Measurements from ENCODE around the gene ANKRD13D.

Gene ANKRD13D

DNA sequence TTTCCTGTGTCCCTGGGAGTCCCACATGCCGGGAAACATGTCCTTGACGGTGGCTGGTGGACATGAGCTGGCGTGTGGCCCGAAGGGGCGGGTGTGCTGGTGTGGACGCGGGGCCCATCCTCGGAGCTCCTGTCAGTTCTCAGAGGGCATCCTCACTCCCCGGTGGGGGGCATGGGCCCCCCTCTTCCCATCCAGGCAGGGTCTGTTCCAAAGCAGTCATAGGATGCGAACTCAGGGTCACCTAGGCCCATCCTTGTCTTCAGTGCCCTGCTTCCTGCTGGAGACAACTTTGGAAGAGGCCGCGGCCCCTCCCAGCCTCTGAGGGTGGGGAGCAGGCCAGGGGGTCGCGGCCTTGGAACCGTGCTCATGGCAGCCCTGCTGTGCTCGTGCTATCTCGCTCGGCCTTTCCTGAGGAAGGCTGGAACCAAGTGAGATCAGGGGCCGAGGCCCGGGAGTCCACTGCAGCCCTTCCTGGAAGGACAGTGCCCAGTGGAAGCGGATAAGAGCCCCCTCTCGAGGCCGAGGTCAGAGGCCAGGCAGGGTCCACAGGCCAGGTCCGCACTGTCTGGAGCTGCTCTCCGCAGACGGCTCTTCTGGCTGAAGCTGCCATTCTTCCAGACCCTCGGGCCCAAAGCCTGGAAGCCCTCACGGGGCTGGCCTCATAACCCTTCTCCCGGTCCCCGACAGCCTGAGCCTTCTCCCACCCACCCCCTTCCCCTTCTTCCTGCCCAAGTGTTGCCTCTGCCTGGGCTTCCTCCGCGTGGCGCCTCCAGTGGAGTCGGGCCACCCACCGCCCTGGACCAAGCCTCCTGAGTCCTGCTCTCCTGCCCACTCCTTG, 14.1 kb upstream of the ANKRD13D start:
- no peak for DNase-seq

DNA sequence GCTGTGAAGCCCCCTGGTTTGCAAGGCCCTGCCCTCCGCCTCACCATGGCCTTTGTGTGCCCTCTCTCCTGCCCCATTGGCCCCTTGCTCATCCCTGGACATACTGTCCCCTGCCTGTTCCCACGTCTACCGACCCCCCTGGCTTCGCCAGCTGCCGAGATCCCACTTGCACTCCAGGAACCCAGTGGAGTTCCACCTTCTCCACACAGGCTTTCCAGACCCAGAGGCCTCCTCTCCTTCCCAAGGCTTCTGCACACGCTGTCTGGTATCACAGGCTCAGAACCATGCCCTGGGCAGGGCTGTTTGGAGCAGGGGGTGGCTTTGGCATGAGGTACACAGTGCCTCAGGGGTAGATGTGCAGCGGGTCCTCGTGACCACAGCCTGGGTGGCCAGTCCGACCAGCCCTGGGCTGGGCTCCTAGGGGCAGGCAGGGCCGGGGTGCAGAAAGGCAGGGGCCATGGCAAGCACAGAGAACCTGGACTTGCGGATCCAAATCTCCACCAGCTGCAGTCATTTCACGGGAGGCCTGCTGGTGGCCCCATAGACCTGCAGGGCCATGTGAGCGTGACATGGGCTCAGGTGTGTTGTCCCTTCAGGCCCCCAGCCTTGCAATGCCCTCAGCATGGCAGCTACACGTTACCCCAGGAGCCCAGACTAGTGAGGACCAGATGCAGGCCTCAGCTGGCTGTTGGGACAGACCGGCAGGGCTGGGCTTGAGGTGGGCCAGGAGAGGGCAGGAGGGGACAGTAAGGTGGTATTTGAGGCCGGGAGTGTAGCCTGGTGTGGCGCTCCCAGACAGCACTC, 13.3 kb upstream of the ANKRD13D start:
- DNase-seq = no peak

DNA sequence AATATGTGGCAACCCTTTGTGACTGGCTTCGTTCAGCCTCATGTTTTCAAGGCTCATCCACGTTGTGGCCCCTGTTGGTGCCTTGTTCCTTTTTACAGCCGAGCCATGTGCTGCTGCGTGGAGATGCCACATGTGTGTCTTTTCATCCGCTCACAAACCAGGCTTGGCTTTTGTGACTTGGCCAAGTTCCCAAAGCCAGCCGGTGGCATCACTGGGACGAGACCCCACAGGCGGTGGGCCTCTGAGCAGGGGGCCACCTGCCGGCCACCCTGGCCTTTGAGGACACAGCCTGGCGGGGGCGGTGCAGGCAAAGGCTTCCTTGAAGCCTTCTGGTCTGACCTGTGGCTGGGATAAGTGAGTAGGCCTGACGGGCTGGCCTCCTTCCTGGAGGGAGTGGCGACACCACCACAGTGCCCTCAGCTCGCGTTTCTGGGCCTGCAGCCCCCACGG, 12.3 kb upstream of the ANKRD13D start:
- no peak for DNase-seq

DNA sequence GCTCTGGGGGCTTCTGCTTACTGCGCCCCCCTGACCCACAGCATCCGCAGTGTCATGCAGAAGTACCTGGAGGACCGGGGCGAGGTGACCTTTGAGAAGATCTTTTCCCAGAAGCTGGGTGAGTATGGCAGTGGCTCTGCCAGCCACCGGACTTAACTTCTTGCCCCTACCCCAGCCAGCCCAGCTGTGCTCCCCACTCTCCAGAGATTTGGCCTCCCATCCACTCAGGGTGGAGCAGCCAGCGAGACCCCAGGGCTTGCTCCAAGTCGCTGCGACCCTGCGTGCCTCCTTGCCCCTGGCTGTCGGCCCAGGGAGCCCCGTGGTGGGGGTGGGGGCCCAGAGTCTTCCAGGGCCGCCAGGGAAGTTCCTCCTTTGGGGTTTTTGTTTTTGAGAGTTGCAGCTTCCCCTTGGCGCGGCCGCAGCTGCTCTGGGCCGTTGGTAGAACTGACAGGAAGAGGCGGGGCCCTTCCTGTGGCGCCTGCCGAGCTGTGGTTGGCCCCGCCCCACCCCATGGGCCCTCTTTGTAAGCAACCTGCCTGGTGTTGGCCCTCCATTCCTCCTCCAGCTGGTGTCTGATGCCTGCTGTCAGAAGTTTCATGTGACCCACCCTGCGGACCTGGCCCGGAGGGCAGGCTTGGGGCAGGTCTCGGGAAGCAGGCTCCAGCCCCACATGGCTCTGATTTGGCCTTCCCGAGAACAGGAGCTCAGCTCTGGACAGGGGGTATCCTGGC, 11.7 kb upstream of the ANKRD13D start:
- DNase-seq = peak; percentile 71 to 93

DNA sequence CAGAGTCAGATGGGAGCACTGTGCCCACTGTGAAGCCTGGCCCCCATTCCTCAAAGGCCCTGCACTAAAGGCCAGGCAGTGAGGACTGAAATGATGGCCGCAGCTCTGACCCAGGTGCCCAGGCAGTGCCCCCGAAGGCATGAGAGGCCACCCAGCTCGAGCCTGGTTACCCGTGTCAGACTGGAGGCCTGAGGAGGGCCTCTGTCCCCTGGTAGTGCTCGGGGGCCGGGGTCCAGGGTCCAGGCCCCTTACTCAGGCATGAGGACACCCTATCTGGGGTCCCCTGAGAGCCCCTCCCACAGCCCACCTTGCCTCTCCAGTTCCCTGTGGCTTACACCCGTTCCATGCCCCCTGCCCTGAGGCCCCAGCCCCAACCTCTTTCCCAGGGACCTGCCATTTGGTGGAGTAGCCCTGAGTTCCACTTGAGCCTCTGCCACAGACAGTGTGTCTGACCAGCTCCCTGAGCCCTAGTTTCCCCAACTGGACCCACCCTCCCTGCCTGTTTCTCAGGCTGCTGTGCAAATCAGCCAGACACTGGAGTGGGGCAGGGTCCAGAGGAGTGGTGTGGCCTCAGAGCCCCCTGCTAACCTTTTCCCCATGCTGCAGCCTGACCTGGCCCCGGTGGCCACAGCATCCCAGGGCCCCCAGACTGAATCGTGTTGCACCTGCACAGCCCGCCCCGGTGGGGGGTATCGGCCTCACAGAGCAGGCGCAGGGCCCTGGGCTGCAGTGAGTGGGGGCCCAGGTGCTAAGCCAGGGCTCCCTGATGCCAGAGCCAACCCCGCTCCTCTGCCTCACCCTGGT, 10.8 kb upstream of the ANKRD13D start:
- no peak for DNase-seq

DNA sequence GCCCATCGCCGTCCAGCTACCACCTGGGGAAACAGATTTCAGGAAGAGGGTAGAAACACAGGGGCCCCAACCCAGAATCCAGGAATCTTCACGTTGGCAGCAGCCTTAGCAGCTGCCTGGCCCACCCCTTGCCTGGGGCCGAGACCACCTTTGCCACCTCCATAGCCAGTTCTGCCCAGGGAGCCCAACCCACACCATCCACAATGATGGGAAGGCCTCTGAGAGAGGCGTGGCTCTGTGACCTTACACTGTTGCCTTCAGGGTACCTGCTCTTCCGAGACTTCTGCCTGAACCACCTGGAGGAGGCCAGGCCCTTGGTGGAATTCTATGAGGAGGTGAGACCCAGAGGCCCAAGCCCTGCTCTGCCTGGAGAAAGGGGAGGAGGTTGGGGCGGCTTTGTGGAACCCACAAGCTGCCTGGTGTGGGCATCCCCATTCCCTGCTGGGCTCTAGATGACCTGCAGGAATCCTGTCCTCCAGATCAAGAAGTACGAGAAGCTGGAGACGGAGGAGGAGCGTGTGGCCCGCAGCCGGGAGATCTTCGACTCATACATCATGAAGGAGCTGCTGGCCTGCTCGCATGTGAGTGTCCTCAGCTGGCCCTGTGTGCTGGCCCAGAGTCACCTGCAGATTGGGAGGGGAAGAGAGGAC, 10.0 kb upstream of the ANKRD13D start:
- no peak for DNase-seq

DNA sequence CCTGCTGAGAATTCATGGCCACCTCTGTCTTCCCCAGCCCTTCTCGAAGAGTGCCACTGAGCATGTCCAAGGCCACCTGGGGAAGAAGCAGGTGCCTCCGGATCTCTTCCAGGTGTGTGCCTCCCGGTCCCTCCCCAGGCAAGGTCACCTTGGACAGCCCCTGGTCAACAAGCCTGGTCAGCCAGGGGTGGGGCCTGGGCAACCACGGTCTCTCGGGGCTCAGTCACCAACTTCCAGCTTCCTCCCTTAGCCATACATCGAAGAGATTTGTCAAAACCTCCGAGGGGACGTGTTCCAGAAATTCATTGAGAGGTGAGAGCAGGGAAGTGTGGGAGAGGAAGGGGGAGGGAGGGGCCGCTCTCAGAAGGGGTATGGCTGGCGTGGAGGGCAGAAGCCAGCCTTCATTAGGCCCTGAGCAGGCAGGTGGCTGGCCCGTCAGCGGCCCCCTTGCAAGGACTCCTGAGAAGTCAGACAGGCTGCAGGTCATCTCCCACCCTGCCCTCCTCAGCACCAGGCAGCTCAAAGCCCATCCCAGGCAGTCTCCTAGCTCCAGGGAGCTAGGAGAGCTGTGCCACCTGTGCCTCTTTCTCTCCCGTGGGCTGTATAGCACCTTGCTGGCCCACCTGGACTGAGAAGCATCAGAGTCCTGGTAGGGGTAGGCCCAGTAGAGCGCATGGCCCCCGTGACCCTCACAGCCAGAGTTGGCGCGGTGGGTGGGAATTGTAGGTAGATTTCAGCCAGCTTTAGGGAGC, 9.3 kb upstream of the ANKRD13D start:
- DNase-seq = no peak

DNA sequence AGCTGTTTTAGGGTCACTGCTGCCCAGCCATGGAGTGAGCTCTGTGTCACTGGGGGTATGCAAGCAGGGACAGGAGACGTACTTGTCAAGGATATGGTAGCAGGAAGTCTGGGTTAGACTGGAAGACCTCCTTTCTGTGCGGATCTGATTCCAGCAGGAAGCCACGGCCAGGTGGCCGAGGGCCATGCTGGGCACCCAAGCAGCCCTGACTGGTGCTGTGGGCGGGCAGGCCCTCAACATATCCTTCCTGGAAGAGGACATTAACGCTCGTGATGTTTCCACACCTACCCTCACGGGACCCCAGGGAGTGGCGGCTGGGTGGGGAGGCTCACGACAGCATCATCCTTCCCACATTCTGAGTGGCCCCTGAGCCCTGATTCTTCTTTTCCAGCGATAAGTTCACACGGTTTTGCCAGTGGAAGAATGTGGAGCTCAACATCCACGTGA, 8.7 kb upstream of the ANKRD13D start:
- DNase-seq = no peak

DNA sequence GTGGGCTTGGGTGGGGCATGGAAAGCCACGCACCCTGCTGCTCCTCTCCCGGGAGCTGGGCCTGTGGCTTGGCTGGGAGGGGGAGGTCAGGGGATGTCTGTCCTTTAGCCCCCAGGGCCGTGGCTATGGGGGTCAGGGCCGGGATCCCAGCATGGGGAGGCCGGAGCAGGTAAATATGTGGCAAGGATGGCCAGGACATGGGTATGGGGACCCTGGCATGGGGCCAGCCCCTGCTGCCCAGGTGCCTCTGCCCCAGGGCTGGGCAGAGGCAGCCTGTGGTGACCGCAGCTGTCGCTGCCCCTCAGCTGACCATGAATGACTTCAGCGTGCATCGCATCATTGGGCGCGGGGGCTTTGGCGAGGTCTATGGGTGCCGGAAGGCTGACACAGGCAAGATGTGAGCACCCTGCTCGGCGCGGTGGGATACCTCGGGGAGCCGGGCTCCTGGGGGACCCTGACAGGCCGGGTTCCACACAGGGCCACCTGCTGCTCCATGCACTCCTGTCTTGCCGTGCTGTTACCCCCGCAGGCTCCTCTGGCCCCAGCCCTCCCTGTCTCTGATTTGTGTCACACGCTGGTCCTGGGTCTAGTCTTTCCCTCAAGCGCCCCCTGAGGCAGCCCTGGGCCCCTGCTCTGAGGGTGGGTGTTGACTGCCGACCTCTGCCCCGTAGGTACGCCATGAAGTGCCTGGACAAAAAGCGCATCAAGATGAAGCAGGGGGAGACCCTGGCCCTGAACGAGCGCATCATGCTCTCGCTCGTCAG, 8.1 kb upstream of the ANKRD13D start:
- DNase-seq = no peak

DNA sequence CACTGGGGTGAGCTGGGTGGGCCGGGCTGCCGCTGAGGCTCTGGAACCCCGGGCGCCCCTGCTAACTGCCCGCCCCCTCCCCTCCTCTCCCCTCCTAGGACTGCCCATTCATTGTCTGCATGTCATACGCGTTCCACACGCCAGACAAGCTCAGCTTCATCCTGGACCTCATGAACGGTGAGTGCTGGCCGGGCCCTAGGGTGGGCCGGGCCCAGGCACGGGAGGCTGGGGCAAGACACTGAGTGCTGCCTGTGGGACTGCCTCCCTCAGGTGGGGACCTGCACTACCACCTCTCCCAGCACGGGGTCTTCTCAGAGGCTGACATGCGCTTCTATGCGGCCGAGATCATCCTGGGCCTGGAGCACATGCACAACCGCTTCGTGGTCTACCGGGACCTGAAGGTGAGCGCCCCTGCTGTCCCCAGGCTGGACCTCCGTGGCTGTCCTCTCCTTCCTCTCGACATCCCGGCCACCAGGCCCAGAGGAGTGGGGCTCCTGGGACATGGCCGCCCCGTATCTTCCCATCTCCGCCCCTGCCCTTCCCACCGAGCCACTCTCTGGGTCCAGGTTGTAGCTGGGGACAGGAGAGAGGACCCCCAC, 7.5 kb upstream of the ANKRD13D start:
- no peak for DNase-seq

DNA sequence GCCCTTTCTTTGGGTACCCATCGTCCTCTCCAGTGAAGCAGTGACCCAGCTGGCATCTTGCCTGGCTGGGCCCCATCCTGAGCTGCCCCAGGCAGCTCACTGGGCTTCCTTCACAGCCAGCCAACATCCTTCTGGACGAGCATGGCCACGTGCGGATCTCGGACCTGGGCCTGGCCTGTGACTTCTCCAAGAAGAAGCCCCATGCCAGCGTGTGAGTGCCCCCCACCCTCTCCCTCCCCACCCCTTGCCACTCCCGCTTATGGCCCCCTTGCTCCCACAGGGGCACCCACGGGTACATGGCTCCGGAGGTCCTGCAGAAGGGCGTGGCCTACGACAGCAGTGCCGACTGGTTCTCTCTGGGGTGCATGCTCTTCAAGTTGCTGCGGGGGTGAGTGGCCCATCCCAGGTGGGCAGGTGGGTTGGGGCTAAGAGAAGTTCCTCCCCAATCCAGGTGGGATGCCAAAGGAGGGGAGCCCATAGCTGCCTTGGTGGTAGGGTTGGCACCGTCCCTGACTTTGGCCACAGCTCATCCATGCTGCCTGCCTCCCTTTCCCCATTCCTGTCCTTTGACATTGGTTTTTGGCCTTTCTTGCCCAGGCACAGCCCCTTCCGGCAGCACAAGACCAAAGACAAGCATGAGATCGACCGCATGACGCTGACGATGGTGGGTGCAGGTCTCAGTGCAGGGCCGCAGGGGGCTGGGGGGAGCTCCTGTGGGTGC, 6.8 kb upstream of the ANKRD13D start:
- DNase-seq = no peak

DNA sequence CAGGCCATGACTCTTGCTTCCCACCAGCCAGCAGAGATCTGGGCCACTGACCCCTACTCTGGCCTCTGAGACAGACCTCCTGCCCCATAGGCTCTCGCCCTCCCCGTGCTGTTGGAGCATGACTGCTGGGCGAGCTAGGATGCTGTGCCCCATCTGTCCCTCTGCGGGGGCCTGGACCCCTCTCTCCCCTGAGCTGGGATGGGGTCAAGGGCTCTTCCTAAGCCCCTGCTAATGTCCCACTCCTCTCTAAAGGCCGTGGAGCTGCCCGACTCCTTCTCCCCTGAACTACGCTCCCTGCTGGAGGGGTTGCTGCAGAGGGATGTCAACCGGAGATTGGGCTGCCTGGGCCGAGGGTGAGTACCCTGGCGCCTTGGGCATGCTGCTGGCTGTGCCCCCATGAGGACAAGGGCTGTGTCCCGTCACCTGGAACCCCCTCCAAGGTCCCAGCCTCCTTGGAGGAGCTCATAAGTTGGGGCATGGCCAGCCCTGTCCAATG, 6.2 kb upstream of the ANKRD13D start:
- no peak for DNase-seq

DNA sequence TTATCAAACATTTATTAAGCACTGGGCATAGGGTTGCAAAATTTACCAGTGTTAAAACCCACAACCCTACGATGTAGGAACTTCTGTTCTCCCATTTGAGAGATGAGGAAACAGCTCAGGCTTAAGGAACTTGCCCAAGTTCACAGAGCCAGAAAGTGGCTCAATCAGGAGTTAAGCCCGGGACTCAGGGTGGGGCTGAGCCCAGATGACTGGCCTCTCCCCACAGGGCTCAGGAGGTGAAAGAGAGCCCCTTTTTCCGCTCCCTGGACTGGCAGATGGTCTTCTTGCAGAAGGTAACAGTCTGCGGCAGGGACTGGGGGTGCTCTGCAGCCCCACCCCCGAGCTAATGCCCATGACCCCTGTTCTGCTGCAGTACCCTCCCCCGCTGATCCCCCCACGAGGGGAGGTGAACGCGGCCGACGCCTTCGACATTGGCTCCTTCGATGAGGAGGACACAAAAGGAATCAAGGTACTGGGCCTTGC, 5.6 kb upstream of the ANKRD13D start:
- no peak for DNase-seq

DNA sequence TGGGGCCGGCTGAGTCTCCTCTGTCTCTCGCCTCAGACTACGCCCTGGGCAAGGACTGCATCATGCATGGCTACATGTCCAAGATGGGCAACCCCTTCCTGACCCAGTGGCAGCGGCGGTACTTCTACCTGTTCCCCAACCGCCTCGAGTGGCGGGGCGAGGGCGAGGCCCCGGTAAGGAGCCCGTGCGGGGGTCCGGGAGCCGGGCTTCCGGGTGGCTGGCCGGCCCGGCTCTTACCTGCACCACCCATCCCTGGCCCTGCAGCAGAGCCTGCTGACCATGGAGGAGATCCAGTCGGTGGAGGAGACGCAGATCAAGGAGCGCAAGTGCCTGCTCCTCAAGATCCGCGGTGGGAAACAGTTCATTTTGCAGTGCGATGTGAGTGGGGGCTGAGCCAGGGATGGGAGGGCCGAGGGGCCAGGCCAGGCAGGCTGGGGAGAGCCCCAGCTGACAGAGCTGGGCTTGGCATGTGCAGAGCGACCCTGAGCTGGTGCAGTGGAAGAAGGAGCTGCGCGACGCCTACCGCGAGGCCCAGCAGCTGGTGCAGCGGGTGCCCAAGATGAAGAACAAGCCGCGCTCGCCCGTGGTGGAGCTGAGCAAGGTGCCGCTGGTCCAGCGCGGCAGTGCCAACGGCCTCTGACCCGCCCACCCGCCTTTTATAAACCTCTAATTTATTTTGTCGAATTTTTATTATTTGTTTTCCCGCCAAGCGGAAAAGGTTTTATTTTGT, 4.1 kb upstream of the ANKRD13D start:
- no peak for DNase-seq

DNA sequence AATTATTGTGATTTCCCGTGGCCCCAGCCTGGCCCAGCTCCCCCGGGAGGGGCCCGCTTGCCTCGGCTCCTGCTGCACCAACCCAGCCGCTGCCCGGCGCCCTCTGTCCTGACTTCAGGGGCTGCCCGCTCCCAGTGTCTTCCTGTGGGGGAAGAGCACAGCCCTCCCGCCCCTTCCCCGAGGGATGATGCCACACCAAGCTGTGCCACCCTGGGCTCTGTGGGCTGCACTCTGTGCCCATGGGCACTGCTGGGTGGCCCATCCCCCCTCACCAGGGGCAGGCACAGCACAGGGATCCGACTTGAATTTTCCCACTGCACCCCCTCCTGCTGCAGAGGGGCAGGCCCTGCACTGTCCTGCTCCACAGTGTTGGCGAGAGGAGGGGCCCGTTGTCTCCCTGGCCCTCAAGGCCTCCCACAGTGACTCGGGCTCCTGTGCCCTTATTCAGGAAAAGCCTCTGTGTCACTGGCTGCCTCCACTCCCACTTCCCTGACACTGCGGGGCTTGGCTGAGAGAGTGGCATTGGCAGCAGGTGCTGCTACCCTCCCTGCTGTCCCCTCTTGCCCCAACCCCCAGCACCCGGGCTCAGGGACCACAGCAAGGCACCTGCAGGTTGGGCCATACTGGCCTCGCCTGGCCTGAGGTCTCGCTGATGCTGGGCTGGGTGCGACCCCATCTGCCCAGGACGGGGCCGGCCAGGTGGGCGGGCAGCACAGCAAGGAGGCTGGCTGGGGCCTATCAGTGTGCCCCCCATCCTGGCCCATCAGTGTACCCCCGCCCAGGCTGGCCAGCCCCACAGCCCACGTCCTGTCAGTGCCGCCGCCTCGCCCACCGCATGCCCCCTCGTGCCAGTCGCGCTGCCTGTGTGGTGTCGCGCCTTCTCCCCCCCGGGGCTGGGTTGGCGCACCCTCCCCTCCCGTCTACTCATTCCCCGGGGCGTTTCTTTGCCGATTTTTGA, 3.3 kb upstream of the ANKRD13D start:
- no peak for DNase-seq

DNA sequence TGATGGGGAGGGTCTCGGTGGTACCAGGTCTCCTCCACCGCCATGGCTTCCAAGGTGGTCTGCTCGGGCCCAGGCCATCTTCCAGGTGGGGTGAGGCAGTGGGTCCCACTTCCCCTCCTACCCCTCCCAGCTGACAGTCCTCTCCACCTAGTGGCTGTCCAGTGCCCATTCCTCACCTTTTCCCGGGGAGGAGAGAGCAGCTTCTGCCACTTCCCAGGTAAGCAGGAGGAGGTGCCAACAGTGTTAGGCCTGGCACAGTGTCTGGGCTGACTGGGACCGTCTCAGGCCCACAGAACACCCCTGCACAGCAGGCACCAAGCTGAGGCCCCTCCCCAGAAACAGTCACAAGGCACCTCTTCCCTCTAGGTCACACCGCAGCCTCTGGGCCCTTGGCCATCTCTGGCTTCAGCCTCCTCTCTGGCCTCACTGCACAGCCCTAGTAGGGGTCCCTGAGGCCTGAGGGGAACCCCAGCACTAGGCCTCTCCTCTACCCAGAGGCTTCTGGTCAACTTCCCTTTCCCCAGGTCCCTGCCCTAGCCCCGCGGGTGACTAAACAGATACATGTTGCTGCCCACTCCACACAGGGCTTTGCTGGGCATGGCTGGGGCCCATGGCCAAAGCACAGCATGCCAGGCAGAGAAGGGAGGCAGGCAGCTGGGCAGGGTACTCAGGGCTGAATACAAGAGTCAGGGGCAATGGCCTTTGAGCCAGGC, 2.3 kb upstream of the ANKRD13D start:
- DNase-seq = no peak

Measured in NCI-H526 (cell line).